Hepatic stellate cell (primary cell): ENCODE measurements around the gene TMPRSS3.

Experiments used
- DNase-seq: peaks from one replicate; pipeline ENCODE4 v3.0.0; 2011; ENCODE audit warnings: low spot score

The TMPRSS3 gene

DNA sequence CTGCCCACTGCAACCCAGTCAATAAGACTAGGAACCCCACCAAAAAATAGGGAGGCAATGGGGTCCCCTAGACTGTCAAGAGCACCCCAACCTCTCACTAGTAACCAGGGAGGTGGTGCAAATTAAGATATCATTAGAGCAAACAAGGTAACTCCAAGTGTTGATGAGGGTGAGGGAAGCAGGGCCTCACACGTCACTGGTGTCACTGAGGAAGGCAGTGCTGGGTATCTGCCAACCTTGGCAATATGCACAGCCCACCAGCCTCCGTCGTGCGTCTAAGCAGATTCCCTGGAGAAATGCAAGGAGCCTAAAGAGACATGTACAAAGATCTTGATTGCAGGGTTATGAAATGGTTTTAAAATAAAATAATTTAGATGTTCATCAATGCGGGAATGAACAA is 11.6 kb upstream of the TMPRSS3 start:
- no peak for DNase-seq

DNA sequence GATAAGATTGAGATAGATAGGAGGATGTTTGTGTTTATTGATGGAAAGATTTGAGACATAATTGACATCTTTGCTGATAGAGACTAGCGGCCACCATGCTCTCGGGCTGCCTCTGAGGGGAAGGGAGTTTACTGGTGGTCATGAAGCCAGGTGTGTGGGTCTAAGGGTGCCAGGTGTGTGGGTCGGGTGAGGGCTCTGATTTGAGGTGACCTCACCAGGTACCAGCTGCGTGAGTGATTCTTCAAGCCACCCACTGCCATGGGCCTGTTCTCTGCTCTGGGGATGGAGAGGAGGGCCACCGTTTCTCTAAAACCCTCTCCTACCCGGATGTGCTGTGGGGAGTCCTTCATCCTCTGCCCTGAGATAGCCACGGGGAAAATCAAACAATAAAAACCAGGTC is 11.0 kb upstream of the TMPRSS3 start:
- DNase-seq = no peak

DNA sequence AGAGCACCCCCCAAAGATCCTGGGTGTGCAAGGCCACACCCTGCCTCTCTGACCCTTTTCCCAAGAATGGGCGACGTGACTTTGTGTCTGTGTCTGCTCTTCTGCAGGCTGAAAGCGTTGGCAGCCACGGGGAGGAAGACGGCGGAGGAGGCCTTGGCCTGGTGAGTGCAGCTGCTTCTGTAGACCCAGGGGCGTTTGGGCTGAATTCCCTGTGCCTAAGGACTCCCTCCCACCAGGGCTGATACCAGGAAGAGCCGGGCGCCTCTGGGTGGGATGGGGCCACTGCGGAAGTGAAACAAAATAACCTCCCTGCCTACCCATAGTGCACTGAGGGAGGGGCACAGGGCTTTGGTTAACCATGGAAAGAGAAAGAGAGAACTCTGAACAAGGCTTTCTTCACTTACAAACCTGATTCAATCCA is 10.4 kb upstream of the TMPRSS3 start:
- DNase-seq = no peak

DNA sequence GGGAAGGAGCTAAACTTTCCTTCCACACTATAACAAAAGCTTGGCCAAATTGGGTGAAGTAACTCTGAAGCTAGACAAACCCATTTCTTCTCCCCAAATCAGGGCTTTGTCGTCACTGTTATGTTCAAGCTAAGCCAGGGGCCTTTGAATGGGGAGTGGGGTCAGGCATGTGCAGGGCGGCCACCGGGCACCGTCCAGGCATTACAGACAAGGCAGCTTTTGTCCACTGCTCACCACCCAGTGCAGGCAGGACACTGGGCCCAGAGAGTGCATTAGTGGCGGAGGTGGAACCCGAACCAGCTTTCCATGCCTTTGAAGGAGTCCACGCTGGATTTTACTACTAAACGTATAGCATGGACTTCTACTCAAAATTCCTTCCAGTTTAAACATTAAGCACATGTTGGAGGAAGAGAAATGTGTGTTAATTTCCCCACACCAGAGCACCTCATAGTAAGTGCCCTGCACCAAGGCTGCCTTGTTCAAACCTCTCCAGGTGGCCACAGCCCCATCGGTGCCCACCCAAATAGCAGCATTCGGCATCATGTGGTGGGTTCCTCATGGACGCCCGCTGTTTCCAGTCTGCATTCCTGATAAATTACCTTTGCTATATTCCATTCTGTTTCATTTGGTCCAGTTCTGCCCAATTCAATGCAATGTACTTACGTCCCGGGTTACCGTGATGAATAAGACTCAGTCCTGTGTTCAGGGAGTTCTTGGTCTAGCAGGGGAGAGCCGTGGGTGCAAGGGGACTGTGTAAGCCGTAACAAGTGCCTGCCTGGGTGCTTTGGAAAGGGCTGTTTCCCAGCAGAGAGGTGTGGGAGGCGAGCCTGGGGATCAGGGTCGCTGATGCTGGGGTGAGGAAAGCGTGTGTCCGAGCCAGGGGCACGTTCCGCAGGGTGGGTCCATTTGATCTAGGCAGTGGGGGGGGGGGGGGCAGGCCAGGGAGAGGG is 9.5 kb upstream of the TMPRSS3 start:
- DNase-seq = no peak

DNA sequence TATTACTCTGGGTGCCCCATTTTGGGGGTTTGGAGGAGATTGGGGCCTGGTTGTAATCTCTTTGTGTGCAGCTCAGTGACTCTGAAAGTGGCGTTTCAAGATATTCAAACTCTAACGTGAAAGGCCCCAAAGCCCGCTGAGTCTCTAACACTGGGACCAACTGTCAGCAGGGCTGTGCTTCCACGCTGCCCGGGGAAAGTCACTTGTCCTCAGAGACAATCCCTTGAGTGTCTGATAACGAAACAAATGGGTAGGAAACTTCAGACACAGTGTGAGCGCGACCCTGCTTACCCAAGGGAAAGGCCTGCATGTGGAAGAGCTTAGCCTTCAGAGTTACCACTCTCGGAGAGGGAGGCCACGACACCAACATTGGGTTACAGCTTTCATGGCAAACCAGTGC is 8.7 kb upstream of the TMPRSS3 start:
- no peak for DNase-seq

DNA sequence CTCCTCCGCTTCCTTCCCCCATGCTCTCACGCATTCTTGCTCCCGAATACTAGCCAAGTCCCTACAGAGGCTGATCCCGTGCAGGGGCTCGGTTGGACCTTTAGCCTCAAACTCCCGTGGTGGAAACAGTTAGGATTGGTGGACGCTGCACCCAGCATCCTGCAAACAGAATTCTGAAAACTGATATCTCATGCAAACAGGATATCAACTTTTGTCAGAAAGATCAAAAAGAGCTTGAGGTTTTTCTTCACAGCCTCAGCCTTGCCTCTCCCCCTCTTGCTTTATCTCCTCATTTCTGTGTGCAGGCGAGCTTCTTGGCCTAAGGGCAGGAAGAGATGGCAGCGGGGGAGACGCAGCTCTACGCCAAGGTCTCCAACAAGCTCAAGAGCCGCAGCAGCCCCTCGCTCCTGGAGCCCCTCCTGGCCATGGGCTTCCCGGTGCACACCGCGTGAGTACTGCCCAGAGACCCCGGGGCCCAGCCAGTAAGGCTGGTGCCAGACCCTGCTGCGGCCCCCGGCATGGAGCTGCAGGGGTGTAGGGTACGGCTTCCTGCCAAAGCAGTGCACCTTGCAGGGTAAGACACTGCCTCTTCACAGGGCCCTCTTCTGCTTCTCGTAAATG is 7.9 kb upstream of the TMPRSS3 start, which contains the start of gene UBASH3A:
UBASH3A (plus strand) TSS at position 292 of the 621 bp plus-strand sequence; CDS start at position 336, 44 bp downstream.
- DNase-seq = no peak

DNA sequence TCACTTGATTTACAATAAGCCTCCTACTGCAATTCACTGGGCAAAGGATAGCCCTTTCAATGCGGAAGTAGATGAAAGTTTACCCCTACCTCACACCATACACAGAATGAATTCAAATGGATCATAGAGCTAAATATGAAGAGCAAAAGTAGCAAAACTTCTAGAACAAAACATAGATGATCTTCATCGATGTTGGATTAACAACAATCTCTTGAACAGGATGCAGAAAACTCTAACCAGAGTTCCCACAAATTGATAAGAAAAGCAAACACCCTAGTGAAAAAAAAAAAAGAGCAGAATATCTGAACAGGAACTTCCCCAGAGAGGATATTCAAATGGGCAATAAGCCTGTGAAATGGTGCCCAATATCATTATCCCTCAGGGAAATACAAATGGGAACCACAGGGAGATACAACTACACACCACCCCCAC is 6.0 kb upstream of the TMPRSS3 start:
- no peak for DNase-seq

DNA sequence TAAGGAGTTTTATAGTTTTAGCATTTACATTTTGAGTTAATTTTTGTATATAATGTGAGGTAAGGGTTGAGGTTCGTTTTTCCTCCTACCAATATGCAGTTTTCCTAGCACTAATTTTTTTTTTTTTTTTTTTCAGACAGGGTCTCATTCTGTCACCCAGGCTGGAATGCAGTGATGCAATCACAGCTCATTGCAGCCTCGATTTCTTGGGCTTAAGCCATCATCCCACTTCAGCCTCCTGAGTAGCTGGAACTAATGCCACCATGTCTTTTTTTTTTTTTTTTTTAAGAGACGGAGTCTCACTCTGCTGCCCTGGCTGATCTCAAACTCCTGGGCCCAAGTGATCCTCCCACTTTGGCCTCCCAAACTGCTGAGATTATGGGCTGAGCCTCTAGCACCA is 5.3 kb upstream of the TMPRSS3 start:
- DNase-seq = no peak

DNA sequence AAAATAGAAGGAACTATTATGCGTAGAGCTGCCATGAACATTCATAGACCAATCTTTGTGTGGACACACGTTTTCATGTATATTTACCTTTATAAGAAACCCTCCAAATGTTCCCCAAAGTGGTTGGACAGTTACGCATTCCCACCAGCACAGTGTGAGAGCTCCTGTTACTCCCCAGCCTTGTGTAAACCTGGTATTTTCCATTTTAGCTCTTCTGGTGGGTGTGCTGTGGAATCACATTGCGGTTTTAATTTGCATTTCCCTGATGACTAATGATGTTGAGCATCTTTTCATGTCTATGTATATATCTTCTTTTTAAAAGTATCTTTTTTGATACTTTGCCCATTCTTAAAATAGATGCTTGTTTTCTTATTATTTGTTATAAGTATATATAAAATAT is 4.7 kb upstream of the TMPRSS3 start:
- DNase-seq = no peak

DNA sequence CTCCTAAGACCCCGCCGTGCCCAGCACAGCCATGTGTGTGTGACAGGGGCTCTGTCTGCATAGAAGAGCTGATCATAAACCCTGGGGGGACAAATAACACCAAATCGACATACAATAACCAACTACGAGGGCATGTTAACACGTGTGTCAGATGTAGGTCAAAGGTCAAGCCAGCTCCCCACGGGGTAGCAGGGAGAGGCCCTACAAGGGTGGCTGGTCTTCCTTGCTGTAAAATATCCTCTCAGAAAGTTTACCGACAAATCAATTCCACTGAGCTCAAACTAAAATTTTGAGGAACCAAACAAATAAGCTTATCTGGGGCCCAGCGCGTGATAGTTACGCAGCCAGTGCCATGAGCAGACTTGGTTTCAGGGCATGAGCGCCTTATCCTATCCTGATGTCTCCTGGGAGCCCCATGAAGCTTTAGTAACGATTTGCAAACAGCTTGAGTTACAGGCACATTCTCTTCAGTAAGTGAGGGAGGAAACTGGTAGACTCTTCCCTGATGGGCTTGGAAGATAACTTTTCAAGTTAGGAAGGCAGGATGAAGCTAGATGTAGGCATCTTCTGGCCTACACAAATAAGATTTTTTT is 2.7 kb upstream of the TMPRSS3 start:
- DNase-seq = no peak

DNA sequence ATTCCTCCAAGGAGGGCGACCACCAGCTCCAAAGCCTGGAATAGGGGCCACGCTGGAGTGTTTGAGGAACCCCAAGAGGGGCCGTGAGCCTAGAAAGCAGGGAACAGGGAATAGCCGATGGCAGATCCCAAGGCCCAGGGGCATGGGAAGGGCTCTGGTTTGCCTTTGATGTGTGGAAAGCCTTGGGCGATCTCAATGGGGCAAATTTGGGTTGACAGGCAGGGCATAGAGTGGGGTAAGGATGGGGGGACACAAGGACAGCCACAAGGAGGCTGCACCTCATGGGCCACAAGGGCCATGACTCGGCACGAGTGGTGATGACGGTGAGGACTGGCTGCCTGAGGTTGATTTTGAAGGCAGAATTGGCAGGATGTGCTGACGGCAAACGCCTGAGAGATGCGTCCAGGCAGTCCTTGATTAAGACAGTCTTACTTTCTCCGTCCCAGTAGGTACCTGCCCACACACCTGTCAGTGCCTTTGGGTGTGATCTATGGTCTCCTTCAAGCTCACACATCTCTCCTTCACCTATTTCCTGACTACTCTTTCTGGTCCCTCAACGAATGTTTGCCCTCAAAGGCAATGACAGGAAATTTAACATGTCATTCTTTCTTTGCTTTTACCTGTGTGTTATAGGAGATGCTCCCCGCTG is 2.0 kb upstream of the TMPRSS3 start:
- no peak for DNase-seq

DNA sequence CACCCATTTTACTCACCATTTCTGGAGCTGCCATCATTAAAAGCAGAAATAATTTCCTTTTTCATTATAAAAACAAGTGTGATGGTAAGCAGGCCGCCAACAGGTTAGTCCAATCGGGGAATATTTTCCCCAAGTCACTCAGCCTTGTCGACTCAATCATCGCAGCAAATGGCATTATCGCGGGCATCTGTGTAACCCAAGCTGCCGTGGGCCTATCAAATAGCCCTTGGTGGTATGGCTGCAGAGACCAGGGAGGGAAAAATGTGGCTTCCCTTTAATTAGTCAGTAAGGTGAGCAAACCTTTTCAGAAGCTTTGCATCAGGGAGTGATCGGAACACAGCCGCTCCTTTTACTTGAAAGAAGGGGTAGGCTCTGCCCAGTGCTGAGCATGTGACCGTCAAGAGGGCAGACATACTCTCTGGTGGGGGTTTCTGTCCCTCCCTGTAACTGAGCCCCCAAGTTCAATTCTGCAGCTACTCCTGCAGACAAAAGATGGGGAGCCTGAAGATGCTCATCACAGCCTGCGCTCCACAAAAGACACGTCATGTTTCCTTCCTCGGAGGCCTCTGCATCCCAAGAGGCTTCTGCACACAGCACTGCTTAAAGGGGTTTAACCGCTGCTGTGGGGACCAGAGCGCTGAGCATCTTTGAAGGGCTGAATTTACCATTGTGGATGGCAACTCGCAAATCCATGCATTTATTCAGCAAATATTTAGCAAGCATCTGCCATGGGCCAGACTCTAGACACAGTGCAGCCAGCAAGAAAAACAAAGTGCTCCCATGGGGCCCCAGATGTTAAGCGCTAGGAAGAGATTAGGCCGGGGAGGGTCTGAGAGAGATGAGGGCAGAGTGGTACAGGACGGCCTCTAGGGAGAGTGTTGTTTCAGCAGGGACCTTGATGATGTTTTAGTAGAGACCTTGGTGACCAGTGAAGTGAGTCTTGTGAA is 1.2 kb upstream of the TMPRSS3 start:
- no peak for DNase-seq

DNA sequence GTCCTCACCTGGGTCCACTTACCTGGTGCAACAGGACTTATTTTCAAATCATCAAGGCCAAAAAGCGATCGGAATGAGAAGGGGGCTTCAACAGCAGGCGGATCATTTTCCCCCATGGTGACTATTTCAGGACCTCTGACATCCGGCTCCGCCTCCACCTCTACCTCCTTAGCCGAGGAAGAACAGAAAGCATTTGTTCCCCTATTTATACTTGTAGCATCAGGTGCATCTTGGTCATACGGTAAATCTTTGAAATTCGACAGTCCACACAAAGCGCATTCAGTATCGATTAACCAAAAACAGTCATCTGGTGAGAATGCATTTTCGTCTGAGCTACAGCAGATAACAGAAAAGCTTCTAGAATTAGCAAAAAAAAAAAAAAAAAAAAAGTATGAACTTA is 550 bp downstream of the TMPRSS3 start:
- DNase-seq = no peak

DNA sequence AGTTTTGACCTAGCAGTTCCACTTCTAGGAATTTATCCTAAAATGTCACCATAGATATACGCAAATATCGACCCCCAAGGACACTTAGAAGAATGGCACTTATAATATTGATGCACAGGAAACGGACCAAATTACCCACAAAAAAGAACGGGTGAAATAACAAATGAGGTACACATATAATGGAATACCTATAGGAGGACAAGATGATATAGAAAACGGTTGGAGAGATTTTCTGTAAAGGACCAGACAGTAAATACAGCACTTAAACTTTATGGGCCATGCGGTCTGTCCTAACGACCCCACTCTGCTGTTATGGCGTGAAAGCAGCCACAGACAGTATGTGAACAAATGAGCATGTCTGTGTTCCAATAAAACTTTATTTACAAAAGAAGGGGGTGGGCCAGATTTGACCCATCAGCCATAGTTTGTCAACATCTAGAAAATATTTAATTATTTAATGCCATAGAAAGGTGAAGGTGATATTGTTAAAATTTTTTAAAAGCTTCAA is 2.4 kb downstream of the TMPRSS3 start:
- no peak for DNase-seq

DNA sequence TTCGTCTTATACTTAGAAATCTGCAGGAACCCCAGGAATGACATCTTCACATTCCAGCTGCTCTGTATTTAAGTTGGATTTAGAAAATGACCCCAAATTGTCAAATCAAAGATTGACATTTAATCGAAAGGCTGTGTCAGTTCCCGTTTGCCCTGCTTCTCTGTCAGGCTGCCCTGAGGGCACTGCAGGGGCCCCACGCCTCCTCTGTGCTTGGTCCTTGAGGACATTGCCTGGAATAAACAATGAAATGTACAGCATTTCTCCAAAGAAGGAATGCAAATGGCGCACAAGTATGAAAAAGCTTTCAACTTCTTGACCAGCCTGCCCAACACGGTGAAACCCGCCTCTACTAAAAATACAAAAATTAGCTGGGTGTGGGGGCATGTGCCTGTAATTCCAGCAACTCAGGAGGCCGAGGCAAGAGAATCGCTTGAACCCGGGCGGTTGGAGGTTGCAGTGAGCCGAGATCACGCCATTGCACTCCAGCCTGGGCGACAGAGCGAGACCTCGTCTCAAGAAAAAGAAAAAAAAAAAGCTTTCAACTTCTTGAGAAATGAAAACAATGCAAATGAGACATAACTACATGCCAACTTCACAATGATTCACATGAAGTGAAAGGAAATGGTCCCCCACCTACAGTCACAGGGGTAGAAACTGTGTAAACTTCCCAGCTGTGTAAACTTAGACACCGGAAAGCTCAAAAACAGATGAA is 3.0 kb downstream of the TMPRSS3 start:
- DNase-seq = no peak

DNA sequence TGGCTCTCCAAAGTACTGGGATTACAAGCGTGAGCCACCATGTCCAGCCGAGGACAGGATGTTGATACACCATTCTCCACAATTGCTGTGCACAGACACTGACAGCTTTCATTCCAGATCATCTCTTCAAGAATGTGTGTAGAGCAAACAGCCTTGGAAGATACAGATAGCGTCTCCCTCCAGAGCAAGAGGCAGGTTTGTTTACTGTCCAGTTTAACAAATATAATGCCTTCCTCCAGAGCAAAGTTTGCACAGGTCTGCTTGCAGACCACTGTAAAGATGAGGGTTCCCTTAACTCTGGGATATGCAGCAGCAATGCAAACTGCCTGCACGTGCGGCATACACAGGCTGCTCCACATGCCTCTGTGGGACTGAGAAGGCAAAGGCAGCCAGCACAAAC is 4.6 kb downstream of the TMPRSS3 start:
- no peak for DNase-seq

DNA sequence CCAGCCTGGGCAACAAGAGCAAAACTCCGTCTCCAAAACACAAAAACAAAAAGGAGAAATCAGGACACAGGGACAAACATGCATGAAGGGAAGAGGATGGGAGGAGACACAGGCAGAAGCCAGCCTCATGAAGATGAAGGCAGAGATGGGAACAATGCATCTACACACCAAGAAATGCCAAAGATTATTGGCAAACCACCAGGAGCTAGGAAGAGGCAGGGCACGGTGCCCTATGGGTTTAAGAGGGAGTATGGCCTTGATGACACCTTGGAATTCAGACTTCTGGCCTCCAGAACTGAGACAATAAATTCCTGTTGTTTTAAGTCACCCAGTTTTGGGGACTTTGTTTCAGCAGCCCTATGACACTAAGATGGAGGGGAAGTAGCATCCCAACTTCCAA is 5.2 kb downstream of the TMPRSS3 start:
- no peak for DNase-seq

DNA sequence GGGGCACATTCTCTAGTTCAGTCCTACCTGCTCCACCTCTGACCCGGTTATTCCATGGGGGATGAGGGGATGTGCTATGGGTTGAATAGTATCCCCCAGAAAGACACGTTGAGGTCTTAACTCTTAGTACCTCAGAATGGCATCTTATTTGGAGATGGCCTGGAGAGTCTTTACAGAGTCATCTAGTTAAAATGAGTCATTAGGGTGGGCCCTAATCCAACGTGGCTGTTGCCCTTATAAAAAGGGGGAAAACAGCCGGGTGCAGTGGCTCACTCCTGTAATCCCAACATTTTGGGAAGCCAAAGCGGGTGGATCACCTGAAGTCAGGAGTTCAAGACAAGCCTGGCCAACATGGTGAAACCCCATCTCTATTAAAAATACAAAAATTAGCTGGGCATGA is 5.7 kb downstream of the TMPRSS3 start:
- DNase-seq = no peak

DNA sequence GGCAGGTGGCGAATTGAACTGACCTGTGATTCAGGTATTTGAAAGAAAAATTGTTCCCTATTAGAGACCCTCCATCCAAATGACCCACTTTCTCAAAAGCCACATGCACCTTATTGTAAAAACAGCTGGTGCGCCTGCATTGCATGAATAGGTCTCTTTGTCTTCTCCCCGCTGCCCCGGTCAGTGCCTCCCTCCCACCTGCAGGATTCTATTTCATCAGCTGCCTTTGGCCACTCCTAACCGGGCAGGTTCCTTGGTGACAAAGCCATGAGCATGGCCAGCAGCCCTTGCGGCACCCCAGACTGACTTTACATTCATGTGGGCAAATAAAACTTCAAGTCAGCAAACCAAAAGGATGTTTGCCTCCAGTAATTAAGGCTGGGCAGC is 6.4 kb downstream of the TMPRSS3 start:
- DNase-seq = no peak

DNA sequence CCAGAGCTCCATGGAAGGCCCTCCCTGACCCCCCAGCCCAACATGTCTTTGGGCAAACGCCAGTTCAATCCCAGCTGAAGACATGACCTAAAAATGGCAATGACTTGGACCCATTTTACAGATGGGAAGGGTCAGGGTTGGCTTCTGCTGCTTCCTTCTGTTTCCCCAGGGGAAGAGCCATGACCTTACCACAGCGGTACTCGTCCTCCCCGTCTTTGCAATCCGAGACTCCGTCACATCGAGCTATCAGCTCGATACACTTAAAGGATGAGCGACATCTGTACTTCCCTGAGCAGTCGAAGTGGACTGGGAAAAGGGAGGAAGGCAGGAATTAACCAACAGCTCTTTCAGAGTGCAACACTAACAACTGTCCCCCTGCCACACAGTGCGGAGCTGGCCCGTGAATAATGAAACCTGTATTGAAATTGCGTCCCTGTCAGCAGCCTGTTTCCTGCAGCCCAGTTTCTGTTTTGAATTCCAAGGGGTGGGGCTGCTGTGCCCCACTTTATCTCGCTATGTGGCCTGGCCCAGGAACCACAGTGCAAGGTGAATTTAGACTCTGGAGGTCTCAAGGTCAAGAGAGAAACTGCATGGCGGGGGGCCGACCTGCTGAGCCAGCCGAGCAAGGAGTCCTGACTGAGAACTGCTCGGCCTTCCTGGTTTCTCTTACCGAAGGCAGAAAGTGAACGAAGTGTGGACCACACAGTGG is 7.0 kb downstream of the TMPRSS3 start:
- no peak for DNase-seq
